WI38 (cell line): ENCODE measurements around the gene IPO11.
"Not testable (repeated sequence)": the region's sequence is repeated elsewhere in the genome, so short reads cannot be mapped to it uniquely, and the experiment has no call there.

Source experiments
- H3K4me3 ChIP-seq: 2 replicates; pipeline ENCODE4 v1.5.1; 2011; ENCODE audit warnings: low read depth, mild to moderate bottlenecking, control low read depth, low read length
- TF ChIP-seq, protein P1 (sequence below): IDR thresholded peaks from 2 replicates; pipeline ENCODE4 v1.5.1; 2012; ENCODE audit warnings: low read depth, mild to moderate bottlenecking, control low read depth, low read length

Gene IPO11

DNA sequence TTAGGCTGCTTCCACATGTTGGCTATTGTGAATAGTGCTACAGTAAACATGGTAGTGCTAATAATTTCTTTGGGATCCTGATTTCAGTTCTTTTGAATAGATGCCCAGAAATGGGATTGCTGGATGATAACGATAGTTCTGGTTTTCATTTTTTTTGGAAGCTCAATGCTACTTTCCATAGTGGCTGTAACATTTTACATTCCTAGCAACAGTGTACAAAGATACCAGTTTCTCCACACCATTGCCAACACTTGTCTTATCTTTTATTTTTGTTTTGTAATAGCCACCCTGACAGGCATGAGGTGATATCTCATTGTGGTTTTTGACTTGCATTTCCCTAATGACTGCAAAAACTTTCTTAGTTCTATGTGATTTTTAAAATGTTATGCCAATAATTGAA lies 97.2 kb downstream of the IPO11 start:
- TF ChIP-seq, protein P1, sequence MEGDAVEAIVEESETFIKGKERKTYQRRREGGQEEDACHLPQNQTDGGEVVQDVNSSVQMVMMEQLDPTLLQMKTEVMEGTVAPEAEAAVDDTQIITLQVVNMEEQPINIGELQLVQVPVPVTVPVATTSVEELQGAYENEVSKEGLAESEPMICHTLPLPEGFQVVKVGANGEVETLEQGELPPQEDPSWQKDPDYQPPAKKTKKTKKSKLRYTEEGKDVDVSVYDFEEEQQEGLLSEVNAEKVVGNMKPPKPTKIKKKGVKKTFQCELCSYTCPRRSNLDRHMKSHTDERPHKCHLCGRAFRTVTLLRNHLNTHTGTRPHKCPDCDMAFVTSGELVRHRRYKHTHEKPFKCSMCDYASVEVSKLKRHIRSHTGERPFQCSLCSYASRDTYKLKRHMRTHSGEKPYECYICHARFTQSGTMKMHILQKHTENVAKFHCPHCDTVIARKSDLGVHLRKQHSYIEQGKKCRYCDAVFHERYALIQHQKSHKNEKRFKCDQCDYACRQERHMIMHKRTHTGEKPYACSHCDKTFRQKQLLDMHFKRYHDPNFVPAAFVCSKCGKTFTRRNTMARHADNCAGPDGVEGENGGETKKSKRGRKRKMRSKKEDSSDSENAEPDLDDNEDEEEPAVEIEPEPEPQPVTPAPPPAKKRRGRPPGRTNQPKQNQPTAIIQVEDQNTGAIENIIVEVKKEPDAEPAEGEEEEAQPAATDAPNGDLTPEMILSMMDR: no peak
- no peak overlapping the region for H3K4me3 ChIP-seq

DNA sequence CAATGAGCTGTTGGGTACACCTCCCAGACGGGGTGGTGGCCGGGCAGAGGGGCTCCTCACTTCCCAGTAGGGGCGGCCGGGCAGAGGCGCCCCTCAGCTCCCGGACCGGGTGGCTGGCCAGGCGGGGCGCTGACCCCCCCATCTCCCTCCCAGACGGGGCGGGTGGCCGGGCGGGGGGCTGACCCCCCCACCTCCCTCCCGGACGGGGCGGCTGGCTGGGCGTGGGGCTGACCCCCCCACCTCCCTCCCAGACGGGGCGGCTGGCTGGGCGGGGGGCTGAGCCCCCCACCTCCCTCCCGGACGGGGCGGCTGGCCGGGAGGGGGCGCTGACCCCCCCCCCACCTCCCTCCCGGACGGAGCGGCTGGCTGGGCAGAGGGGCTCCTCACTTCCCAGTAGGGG lies 100.5 kb downstream of the IPO11 start:
- not testable (repeated sequence) for H3K4me3 ChIP-seq

DNA sequence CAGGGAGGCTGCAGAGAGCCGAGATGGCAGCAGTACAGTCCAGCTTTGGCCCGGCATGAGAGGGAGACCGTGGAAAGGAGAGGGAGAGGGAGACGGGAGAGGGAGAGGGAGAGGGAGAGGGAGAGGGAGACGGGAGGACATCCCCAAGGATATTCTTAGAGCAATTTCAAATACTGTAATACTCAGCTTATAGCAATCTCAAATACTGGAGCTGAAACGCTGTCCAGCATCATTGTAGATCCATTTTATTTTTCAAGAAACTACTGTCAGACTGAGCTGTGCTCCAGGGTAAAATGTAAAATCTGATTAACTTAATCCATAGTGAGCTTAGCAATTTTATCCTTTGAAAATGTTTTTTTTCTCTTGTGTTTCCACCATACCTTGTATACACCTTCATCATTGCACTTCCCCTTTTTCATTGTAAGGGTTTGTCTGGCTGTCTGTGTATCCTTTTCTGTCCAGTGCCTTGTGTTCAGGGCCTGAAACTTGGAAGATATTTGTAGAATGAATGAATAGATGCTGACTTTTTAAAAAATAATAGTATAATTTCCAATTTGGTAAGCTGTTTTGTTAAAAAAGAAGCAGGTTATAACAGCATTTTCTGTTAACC lies 102.1 kb downstream of the IPO11 start:
- TF ChIP-seq, protein P1: no peak
- no peak overlapping the region for H3K4me3 ChIP-seq

DNA sequence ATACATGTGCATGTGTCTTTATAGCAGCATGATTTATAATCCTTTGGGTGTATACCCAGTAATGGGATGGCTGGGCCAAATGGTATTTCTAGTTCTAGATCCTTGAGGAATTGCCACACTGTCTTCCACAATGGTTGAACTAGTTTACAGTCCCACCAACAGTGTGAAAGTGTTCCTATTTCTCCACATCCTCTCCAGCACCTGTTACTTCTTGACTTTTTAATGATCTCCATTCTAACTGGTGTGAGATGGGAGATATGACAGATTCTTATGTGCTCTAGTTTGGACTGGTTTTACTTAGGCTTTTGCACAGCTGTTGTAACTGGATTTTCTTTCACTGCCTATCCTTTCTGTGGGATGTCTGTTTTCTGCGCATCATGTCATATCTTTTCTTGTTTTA lies 108.2 kb downstream of the IPO11 start:
- H3K4me3 ChIP-seq: not testable (repeated sequence)

DNA sequence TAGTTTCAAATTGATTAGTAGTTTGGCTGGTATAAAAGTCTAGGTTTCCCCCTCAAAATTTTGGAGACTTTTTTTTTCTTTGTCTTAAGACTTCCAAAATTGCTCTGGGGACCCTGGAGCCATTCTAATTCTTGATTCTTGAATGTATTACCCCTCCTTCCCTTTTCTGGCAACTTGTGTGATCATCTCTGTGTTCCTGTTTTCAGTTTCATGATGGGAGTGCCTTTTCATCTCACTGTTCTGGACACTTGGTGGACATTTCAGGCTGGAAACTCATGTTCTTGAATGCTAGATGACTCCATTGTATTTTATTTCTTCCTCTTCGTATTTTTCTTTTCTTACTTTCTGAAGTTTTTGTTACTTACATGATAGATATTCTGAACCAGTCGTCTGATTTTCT lies 108.8 kb downstream of the IPO11 start:
- H3K4me3 ChIP-seq: no peak overlapping the region
- TF ChIP-seq, protein P1: no peak

DNA sequence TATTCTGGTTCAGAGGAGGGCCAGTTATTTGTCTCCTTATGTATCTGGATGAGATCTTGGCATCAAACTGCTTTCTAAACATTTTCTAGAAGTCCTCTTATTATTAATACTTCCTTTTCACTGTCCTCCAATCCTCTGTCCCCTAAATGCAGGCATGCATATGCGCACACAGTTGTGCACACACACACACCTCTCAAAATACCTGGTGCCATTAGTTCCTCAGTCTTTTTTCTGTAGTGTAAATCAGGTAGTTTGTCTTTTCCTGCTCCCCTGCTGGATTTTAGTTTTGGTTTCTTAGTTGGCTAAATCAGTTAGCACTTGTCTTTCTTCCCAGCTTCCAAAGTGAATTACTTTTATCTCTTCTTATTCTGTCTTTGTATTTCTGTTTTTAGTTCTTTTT lies 110.2 kb downstream of the IPO11 start:
- H3K4me3 ChIP-seq: no peak overlapping the region
- TF ChIP-seq, protein P1: no peak

DNA sequence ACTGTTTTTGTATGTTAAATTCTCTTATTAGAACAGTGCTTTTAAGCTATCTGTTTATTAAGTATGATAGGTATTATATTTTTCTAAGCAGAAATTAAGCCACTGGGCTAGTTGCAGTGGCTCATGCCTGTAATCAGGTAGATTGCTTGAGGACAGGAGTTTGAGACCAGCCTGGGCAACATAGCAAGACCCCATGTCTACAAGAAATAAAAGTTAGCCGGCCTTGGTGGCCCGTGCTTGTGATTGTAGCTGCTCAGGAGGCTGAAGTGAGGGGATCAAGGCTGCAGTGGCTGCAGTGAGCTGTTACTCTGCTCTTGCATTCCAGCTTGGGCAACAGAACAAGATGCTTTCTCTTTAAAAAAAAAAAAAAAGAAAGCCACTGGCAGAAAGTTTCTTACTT lies 121.0 kb downstream of the IPO11 start:
- TF ChIP-seq, protein P1: no peak
- H3K4me3 ChIP-seq: no peak overlapping the region

DNA sequence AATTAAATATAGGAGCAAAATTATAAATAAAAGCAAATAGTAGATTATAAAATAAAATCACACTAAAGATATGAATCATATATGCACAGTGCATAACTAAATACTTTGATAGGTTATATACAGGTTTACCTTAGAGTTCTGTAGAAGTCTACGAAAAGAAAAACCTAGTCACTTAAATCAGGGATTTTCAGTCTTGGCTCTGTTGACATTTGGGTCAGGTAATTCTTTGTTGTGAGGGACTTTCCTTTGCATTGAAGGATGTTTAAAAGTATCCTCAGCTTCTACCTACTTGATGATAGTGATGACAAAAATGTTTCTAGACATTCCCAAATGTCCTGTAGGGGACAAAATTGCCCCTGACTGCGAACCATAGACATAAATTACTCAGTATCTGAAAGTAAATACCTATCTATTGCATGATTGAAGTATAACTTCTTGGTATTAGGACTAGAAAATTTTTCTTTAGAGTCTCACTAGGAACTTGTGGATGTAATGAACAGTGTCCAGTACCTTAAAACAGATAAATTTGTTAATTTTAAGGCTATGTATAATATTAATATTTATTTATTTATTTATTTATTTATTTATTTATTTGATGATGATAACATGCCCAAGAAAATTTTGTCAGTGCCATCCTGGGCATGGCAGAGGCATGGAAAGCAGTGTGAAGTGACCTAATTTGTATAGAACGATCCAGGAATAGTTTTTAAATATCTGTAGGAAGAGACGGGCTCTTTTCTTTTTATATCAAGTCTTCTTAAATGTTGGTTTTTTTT lies 122.1 kb downstream of the IPO11 start:
- TF ChIP-seq, protein P1: no peak
- H3K4me3 ChIP-seq: no peak overlapping the region
